Stimulated activated naive CD8-positive, alpha-beta T cell treated with anti-CD3 and anti-CD28 coated beads, Interleukin-15, amount 100 ng/mL, for 72 hours (primary cell): ENCODE results near the gene PPP1R8.

ENCODE experiments used
- ATAC-seq: fragments of 150-1000 bp; cut with Tn5 transposase; 2 replicates; pipeline ENCODE4 v1.10.0; 2021; ENCODE audit warnings: mild to moderate bottlenecking, moderate library complexity
- DNase-seq, 2 donors: peaks; one replicate each; pipeline ENCODE4 v3.0.0; 2021 to 2022
- H3K27ac Mint-ChIP-seq, 2 donors: one replicate each; pipeline ENCODE4 v1.8.0; 2022; ENCODE audit warnings: mild to moderate bottlenecking in 2 of 2, mixed read lengths in 2 of 2, moderate library complexity in 2 of 2
- H3K27me3 Mint-ChIP-seq: one replicate; pipeline ENCODE4 v1.8.0; 2022; ENCODE audit warnings: mixed read lengths
- H3K4me1 Mint-ChIP-seq: one replicate; pipeline ENCODE4 v1.8.0; 2022; ENCODE audit warnings: mild to moderate bottlenecking, mixed read lengths
- H3K4me3 Mint-ChIP-seq, 2 donors: one replicate each; pipeline ENCODE4 v1.8.0; 2022; ENCODE audit warnings: mild to moderate bottlenecking in 2 of 2, mixed read lengths in 2 of 2, moderate library complexity in 1 of 2
- H3K9me3 Mint-ChIP-seq, 2 donors: one replicate each; pipeline ENCODE4 v1.8.0; 2022; ENCODE audit warnings: mixed read lengths in 2 of 2

The PPP1R8 gene

DNA sequence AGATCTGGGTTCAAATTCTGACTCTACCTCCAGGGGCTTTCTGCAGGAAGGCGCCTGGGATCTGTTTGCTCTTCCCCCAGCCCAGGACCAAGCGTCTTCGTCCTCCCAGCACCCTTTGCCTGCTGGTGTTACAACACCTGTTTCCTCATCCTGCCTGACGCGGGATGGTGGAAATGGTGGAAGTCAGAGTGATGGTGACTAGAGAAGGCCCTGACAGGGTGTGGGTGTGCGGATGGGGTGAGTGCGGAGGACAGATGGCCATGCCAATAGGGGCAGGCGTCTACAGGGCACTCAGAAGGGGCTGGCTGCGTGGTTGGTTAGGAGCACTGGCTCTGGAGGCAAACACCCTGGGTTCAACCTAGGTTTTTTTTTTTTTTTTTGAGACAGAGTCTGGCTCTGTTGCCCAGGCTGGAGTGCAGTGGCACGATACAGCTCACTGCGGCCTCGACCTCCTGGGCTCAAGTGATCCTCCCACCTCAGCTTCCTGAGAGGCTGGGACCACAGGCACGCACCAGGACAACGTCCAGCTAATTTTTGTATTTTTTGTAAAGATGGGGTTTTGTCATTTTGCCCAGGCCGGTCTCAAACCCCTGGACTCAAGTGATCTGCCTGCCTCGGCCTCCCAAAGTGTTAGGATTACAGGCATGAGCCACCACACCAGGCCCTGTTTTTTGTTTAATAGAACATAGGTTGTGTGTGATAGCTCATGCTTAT, 43.2 kb downstream of the PPP1R8 start:
- peak overlapping the region in 1 of 2 donors; percentile 43 for H3K27ac Mint-ChIP-seq
- no peak for DNase-seq
- no peak for ATAC-seq
- H3K9me3 Mint-ChIP-seq, result no peaks in the 10 kb centered on the region
- H3K4me3 Mint-ChIP-seq, result peak overlapping the region; percentile 88 to 95
- H3K4me1 Mint-ChIP-seq, result peaks cover 55% of the 10 kb centered on the region
- no peaks in the 10 kb centered on the region for H3K27me3 Mint-ChIP-seq

DNA sequence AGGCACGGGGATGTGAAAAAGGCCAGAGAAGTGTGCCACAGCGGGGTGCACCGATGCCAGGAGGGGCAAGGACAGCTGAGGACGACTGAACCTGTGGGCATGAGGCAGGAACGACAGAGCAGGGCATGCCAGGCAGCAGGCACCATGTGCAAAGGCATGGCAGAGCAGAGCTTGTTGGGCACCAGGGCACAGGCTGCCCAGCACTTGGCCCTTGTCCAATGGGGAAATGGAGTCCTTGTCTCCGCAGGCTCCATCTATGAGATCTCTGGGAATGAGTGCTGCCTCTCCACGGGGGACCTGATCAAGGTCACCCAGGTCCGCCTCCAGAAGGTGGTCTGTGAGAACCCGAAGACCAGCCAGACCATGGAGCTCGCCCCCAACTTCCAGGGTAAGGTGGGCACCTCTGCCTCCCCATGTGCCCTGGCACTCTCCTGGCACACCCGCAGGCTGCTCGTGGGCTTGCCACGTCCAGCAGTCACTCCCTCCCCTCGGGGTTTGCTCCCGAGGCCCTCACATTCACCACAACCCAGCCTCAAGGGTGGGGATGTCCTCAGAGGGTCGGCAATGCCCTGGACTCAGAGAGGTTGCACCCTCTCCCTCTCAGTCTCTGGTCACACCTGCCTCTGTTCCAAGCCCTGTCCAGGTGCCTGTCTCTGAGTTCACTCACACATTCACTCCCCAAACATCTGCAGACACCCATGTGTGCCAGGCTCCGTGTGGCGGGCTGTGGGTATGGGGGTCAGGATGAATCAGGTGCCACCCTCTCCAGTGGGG, 45.9 kb downstream of the PPP1R8 start:
- peaks cover 43% of the 10 kb centered on the region for H3K4me1 Mint-ChIP-seq

DNA sequence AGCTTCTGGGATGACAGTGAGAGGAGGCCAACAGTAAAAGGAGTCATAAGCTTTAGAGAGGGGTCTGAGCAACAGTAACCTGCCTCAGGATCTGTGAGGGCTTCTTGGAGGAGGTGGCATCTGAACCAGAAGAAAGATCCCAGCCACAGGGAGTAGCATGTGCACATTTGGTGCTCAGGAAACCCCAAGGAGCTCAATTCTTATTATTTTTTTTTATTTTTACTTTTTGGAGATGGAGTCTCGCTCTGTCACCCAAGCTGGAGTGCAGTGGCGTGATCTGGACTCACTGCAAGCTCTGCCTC, 46.5 kb downstream of the PPP1R8 start:
- no peaks in the 10 kb centered on the region for H3K27me3 Mint-ChIP-seq
- H3K9me3 Mint-ChIP-seq, result no peaks in the 10 kb centered on the region
- no peak for ATAC-seq
- H3K4me1 Mint-ChIP-seq, result peaks cover 38% of the 10 kb centered on the region
- no peak for DNase-seq
- H3K27ac Mint-ChIP-seq, result no peak overlapping the region
- no peak overlapping the region for H3K4me3 Mint-ChIP-seq

More for the DNA sequence above, 45.9 kb downstream of the PPP1R8 start:
- no peaks in the 10 kb centered on the region for H3K27me3 Mint-ChIP-seq
- H3K9me3 Mint-ChIP-seq, result no peaks in the 10 kb centered on the region
- no peak overlapping the region for H3K4me3 Mint-ChIP-seq
- peak overlapping the region in 1 of 2 donors; percentile 2 for H3K27ac Mint-ChIP-seq
- no peak for ATAC-seq
- DNase-seq, result no peak

DNA sequence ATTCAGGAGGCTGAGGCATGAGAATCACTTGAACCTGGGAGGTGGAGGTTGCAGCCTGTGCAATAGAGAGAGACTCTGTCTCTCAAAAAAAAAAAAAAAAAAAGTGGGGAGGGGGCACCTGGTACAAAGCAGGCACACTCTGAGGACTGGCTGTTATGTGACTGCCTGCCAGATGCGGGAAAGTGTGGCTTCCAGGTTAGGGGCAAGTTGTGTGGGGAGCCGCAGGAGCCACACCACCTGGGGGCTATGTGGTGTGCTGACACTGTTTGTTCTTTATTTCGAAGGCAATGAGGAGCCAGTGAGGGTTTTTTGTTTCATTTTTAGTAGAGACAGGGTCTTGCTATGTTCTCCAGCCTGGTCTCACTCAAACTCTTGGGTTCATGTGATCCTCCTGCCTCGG, 47.5 kb downstream of the PPP1R8 start:
- peaks cover 31% of the 10 kb centered on the region for H3K4me1 Mint-ChIP-seq

DNA sequence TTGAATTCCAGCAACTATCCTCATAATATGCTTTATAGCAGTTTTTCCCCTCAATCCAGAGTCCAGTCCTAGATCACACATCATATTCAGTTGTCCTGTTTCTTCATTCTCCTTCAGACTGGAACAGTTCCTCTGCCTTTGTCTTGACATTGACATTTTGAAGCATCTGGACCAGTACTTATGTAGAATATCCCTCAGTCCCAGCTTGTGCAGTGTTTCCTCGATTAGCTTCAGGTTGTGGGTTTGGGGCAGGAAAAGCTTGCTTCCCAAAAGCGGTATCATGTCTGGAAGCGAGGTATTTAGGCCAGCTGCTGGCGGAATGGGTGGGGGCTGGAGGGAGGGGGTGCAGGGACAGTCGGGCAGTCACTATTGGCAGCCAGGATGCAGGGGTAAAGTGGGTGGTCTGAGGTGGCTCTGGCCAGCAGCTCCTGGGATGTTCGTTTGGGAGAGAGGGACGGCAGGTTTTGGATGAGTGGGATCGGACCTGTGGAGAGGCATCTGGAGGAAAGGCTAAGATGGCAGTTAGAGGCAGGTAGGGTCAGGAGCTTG, 48.3 kb downstream of the PPP1R8 start:
- Mint-ChIP-seq H3K27ac (no peak overlapping the region), H3K4me3 (no peak overlapping the region), H3K4me1 (peaks cover 29% of the 10 kb centered on the region), H3K9me3 (no peaks in the 10 kb centered on the region), H3K27me3 (no peaks in the 10 kb centered on the region)
- DNase-seq, result no peak
- ATAC-seq, result no peak

More for the DNA sequence above, 47.5 kb downstream of the PPP1R8 start:
- H3K4me3 Mint-ChIP-seq, result no peak overlapping the region
- no peak for ATAC-seq
- no peak for DNase-seq
- H3K27me3 Mint-ChIP-seq, result no peaks in the 10 kb centered on the region
- no peaks in the 10 kb centered on the region for H3K9me3 Mint-ChIP-seq
- H3K27ac Mint-ChIP-seq, result peak overlapping the region in 1 of 2 donors; percentile 60

DNA sequence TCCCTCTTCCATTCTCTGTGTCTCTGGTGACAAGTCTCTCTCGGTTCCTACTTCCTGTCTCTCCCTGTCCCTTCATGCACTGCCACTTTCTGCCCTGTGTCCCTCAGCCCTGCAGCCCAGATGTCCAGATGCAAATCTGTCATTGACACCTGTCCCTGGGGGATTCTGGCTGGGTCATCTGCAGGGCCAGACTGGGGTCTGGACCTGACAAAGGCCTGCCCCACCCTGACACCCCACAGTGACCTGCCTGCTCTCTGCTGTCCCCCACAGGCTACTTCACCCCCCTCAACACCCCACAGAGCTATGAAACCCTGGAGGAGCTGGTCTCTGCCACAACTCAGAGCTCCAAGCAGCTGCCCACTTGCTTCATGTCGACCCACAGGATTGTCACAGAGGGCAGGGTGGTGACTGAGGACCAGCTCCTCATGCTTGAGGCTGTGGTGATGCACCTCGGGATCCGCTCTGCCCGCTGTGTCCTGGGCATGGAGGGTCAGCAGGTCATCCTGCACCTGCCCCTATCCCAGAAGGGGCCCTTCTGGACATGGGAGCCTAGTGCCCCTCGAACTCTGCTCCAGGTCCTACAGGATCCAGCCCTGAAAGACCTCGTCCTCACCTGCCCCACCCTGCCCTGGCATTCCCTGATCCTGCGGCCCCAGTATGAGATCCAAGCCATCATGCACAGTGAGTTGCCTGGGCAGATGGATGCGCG, 48.9 kb downstream of the PPP1R8 start:
- Mint-ChIP-seq H3K4me1 (peaks cover 35% of the 10 kb centered on the region), H3K27me3 (no peaks in the 10 kb centered on the region), H3K4me3 (no peak overlapping the region), H3K27ac (no peak overlapping the region), H3K9me3 (no peaks in the 10 kb centered on the region)
- no peak for DNase-seq
- ATAC-seq, result no peak

DNA sequence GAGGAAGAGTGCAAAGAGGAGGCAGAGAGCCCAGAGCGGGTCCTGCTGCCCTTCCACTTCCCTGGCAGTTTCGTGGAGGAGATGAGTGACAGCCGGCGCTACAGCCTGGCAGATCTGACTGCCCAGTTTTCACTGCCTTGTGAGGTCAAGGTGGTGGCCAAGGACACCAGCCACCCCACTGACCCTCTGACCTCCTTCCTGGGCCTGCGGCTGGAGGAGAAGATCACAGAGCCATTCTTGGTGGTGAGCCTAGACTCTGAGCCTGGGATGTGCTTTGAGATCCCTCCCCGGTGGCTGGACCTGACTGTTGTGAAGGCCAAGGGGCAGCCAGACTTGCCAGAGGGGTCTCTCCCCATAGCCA, 51.9 kb downstream of the PPP1R8 start:
- ATAC-seq (no peak), DNase-seq (no peak)
- Mint-ChIP-seq H3K4me3 (no peak overlapping the region), H3K9me3 (no peaks in the 10 kb centered on the region), H3K4me1 (peaks cover 50% of the 10 kb centered on the region), H3K27me3 (no peaks in the 10 kb centered on the region), H3K27ac (no peak overlapping the region)

DNA sequence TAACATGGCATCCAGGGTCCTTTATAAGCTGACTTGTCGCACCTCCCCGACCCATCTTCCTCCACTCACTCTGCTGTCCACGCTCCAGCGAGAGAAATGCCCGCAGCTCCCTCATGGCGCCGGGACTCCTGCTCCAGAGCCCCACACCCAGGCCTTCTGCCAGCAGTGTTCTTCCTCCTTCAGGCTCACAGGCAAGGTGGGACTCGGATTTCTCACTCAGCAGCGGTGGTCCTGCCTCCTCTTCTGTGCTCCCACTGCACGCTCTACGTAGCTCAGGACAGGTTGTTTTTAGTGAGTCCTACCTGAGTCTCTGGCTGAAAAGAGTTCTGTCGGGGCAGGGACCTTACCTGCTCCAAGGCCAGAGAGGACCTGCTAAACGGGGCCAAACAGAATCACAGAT, 53.0 kb downstream of the PPP1R8 start:
- Mint-ChIP-seq H3K4me1 (peaks cover 47% of the 10 kb centered on the region), H3K27me3 (no peaks in the 10 kb centered on the region), H3K4me3 (no peak overlapping the region), H3K9me3 (no peaks in the 10 kb centered on the region), H3K27ac (peak overlapping the region in 1 of 2 donors; percentile 87)
- ATAC-seq, result no peak
- DNase-seq, result no peak

DNA sequence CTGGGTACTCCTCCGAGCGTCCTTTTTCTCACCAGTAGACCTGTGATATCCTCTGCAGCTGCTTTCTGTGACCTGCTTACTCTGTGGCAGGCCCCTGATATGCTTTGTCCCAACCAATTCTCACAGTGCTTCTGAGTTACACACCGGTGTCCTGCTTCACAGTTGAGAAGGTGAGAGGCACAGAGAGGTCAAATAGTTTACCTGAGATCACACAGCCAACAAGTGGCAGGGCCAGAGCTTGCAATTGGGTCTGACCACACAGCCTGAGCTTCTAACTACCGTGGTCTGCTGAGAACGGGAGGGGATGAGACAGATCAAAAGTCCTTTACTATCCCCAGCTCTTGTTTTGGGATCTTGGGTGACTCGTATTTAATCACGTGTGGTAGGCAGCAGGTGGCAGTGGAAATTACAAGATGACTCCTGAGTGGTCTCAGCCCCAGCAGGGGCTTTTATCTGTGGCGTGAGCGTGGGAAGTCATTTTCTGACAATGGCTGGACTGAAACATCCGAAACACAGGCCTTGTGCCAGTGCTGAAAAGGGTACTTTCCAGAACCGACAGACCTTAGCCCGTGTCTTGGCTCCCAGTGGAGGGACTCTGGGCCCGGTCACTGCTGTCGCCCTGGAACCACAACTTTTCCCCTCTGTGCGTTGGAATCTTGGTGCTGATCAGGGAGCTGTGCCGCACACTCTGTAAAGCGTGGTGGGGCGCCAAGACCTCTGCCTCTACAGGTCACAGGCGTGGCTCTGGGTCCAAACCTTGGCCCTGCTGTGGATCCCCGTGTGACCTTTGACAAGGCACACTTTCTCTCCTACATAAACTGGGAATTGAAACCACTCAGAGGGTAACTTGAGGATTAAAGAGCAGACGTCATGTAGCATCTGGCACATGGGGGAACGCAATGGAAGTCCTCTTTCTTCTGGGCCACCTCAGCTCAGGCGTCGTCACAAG, 53.7 kb downstream of the PPP1R8 start:
- Mint-ChIP-seq H3K27me3 (no peaks in the 10 kb centered on the region), H3K4me3 (peak overlapping the region in 1 of 2 donors; percentile 12), H3K27ac (peak overlapping the region in 1 of 2 donors; percentile 87), H3K4me1 (peaks cover 47% of the 10 kb centered on the region), H3K9me3 (no peaks in the 10 kb centered on the region)
- peak; percentile 32 for ATAC-seq
- peak in 1 of 2 donors; percentile 43 for DNase-seq

DNA sequence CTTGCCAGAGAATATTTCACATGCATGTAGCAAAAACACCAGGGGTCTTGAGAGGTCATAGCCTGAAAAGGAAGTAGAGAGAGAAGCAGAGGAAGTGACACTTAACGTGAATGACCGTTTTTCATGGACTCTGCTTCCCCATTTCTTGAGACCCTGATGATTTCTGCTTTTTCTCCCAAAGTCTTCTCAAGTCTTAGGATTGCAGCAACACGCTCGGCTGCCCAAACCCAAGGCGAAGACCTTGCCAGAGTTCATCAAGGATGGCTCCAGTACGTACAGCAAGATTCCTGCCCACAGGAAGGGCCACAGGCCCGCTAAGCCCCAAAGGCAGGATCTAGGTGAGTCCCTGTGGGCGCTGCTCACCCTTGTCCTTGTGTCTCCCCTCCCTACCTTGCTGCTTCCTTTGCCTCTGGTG, 54.5 kb downstream of the PPP1R8 start:
- Mint-ChIP-seq H3K27me3 (no peaks in the 10 kb centered on the region), H3K4me1 (peaks cover 47% of the 10 kb centered on the region), H3K27ac (peak overlapping the region in 1 of 2 donors; percentile 20), H3K9me3 (no peaks in the 10 kb centered on the region), H3K4me3 (no peak overlapping the region)
- no peak for ATAC-seq
- DNase-seq, result no peak

DNA sequence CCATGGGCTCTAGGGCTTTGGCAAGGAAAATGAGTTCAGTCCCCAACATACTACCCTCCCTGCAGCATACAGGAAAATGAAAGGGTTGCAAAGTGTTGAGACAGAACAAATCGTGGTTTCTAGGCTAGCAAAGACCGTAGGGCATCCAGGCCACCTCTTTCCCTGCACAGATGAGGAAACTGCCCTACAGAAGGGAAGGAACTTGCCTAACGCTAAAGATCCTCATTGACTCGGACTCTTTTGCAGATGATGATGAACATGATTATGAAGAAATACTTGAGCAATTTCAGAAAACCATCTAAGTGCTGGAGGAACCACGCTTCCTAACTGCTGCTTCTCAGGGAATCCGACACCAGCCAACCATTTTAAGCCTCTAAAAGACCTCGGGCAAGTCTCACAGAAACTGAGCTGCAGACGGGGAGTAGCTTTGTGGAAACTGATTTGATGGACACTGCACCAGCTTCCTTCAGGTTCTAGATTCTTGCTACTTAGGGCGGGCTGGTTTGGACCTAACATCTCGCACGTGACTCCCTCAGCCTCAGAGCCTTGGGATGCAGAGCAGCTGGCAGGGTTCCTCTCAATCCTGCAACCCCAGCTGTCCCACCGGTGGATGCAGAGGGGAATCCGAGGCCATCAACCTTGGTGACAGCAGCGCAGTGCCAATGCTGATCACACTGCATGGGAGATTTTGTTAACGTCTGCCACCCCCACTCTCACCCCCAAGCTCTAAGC, 55.2 kb downstream of the PPP1R8 start:
- no peak for DNase-seq
- H3K9me3 Mint-ChIP-seq, result no peaks in the 10 kb centered on the region
- peak overlapping the region in 1 of 2 donors; percentile 59 for H3K4me3 Mint-ChIP-seq
- peak overlapping the region in 1 of 2 donors; percentile 20 for H3K27ac Mint-ChIP-seq
- no peak for ATAC-seq
- no peaks in the 10 kb centered on the region for H3K27me3 Mint-ChIP-seq
- peaks cover 47% of the 10 kb centered on the region for H3K4me1 Mint-ChIP-seq

DNA sequence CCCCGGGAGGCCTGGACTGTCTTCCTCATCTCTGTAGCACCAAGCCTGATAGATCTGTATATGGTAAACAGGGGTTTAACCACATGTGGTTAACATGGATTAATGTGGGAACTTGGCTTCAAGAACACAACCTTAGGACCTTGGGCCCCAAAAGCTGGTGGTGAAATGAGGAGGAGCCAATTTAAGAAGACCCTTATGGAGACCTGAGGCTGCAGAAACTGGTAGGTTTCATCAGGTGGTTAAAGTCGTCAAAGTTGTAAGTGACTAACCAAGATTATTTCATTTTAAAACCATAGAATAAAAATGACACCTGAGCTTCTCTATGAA, 55.7 kb downstream of the PPP1R8 start:
- peak overlapping the region; percentile 59 to 61 for H3K4me3 Mint-ChIP-seq
- H3K27me3 Mint-ChIP-seq, result no peaks in the 10 kb centered on the region
- DNase-seq (peak in 1 of 2 donors; percentile 37), ATAC-seq (peak; percentile 58)
- no peaks in the 10 kb centered on the region for H3K9me3 Mint-ChIP-seq
- peak overlapping the region in 1 of 2 donors; percentile 28 for H3K27ac Mint-ChIP-seq
- H3K4me1 Mint-ChIP-seq, result peaks cover 47% of the 10 kb centered on the region

DNA sequence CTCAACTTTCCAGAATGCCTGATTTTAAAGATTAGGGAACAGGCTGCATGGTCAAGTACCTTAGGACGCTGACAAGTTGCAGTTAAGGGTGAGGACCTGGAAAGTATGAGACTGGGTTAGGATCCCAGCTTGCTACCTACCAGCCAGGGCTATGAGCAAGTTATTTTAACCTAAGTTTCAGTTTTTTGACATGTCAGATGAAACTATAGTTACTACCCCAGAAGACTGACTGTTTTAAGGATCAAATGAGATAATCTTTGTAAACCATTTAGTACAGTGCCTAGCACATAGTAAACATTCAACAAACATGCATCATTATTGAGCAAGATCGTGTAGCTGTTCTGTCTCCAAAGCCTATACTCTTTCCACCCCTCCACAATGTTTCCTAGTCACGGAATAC, 56.2 kb downstream of the PPP1R8 start:
- H3K4me3 Mint-ChIP-seq, result peak overlapping the region; percentile 59 to 61
- peaks cover 50% of the 10 kb centered on the region for H3K4me1 Mint-ChIP-seq
- H3K27me3 Mint-ChIP-seq, result no peaks in the 10 kb centered on the region
- H3K9me3 Mint-ChIP-seq, result no peaks in the 10 kb centered on the region
- DNase-seq (no peak), ATAC-seq (peak; percentile 29)
- H3K27ac Mint-ChIP-seq, result peak overlapping the region in 1 of 2 donors; percentile 28

DNA sequence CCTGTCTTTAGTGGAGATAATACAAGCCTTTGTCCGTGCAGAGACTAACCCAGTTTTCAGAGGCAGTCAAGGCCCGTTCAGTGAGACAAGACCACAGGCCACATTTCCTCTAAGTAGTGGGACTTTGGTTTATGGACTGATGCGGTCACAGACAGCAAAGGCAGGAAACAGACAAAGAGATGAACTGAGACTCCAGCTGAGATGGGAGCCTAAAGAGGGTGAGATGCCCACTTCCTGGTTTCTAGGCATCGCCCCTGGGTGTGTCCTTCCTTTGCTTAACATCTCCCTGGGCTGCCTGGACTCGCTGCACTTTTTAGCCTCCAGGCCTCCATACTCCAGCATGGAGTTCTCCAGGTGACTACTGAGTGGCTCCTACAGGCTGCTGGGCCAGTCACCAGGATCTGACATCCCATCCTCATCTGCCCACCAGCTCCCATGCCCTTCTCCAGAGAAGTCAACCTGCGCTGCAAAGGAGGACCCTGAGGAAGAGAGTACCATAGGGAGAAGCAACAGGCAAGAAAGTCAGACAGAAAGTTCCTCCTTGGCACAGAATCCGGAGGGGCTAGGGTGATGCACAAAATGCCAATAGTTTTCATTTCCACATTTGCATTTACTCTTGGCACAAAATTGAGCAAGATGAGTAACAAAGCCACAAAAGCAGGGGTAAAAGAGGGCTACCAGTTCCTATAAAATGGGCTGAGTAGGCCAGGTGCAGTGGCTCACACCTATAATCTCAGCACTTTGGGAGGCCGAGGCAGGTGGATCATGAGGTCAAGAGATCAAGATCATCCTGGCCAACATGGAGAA, 56.8 kb downstream of the PPP1R8 start:
- ATAC-seq (peak; percentile 80), DNase-seq (peak in 1 of 2 donors; percentile 61)
- H3K4me3 Mint-ChIP-seq, result peak overlapping the region; percentile 59 to 61
- no peaks in the 10 kb centered on the region for H3K27me3 Mint-ChIP-seq
- H3K4me1 Mint-ChIP-seq, result peaks cover 57% of the 10 kb centered on the region
- no peaks in the 10 kb centered on the region for H3K9me3 Mint-ChIP-seq
- peak overlapping the region; percentile 28 to 89 for H3K27ac Mint-ChIP-seq
